GM12878 (cell line): ENCODE measurements around the gene RALBP1. TPM values are rescaled to one million over a fixed set of nuclear protein-coding genes. Genes with fewer than 3 reads are reported as not detected.

Experiments
- ATAC-seq: fragments of 200-7000 bp; cut with Tn5 transposase; 3 replicates; pipeline ENCODE4 v1.9.1; 2020; ENCODE audit warnings: mild to moderate bottlenecking, moderate library complexity
- BruUV-seq: library from RNA; stranded (reverse); fragments of 400-500 nt; replicated peaks from 2 replicates; lab custom pipeline; 2021; lab: Mats Ljungman, UMichigan
- CTCF ChIA-PET: fragments of 300-600 bp; sonication (Branson Sonifier 250); formaldehyde crosslinking; extraction: SDS; loops from one replicate; lab custom pipeline; 2021; ENCODE audit warnings: inconsistent platforms; lab: Yijun Ruan, JAX
- POLR2A ChIA-PET: fragments of 350-600 bp; formaldehyde crosslinking; extraction: SDS; loops from one replicate; lab custom pipeline; 2021; ENCODE audit warnings: inconsistent platforms; lab: Charles Lee
- RAD21 ChIA-PET: fragments of 300-600 bp; sonication (Branson Sonifier 250); formaldehyde crosslinking; loops from one replicate; lab custom pipeline; 2023; ENCODE audit warnings: antibody characterized with exemption; ENCODE audit not compliant: unreplicated experiment; lab: Charles Lee
- SMC1A ChIA-PET: fragments of 300-600 bp; sonication (Branson Sonifier 250); formaldehyde crosslinking; loops from one replicate; lab custom pipeline; 2023; ENCODE audit not compliant: unreplicated experiment, uncharacterized antibody; lab: Charles Lee
- DNase-seq: peaks from one replicate; pipeline ENCODE4 v3.0.0-alpha.2; 2011; ENCODE audit warnings: low read depth, low spot score
- FAIRE-seq: peaks from 3 replicates; lab custom pipeline; 2011; peaks lifted over from hg19 to GRCh38; lab: Jason Lieb, UNC
- H2AFZ ChIP-seq: 2 replicates; pipeline ENCODE4 v1.6.0; 2011; ENCODE audit warnings: low read depth, low read length, control low read depth; ENCODE audit not compliant: control insufficient read depth
- H3K27ac ChIP-seq: 2 replicates; pipeline ENCODE4 v1.5.1; 2011; ENCODE audit warnings: control low read depth; ENCODE audit not compliant: control insufficient read depth, insufficient read depth
- H3K27me3 ChIP-seq, 2 experiments: replicated peaks in 1 of 2; 2 replicates each; pipeline versions ENCODE4 v1.6.0 to v1.6.1; 2011; ENCODE audit warnings: low read length in 1 of 2; ENCODE audit not compliant: control insufficient read depth in 2 of 2, insufficient read depth in 2 of 2
- H3K36me3 ChIP-seq, 2 experiments: 2 replicates each; pipeline ENCODE4 v1.5.1; 2011; ENCODE audit warnings: low read length in 1 of 2; ENCODE audit not compliant: control insufficient read depth in 2 of 2, insufficient read depth in 2 of 2
- H3K4me1 ChIP-seq: 2 replicates; pipeline ENCODE4 v1.6.1; 2011; ENCODE audit warnings: mild to moderate bottlenecking, low read length, moderate library complexity, mixed read lengths; ENCODE audit not compliant: control insufficient read depth, insufficient read depth
- H3K4me2 ChIP-seq: 2 replicates; pipeline ENCODE4 v1.6.0; 2011; ENCODE audit warnings: control low read depth; ENCODE audit not compliant: control insufficient read depth, insufficient read depth
- H3K4me3 ChIP-seq: fragments of 200-600 bp; sonication (generic); 2 replicates; pipeline ENCODE4 v1.5.1; 2016
- H3K79me2 ChIP-seq: 2 replicates; pipeline ENCODE4 v1.6.0; 2011; ENCODE audit warnings: low read length; ENCODE audit not compliant: control insufficient read depth, insufficient read depth
- H3K9ac ChIP-seq: 2 replicates; pipeline ENCODE4 v1.8.0; 2011; ENCODE audit warnings: low read length, control low read depth, mixed read lengths; ENCODE audit not compliant: control insufficient read depth, insufficient read depth
- H3K9me3 ChIP-seq: replicated peaks from 3 replicates; pipeline ENCODE4 v1.5.1; 2011; ENCODE audit warnings: mild to moderate bottlenecking, low read length; ENCODE audit not compliant: control insufficient read depth, insufficient read depth
- H4K20me1 ChIP-seq: 2 replicates; pipeline ENCODE4 v1.6.0; 2011; ENCODE audit not compliant: control insufficient read depth, insufficient read depth
- BCL11A ChIP-seq: IDR thresholded peaks from 2 replicates; pipeline ENCODE4 v1.6.1; 2011; ENCODE audit warnings: low read depth, low read length
- BRCA1 ChIP-seq: IDR thresholded peaks from 2 replicates; pipeline ENCODE4 v1.6.1; 2011; ENCODE audit warnings: low read depth, low read length, improper control_type of control experiment
- GATAD2B ChIP-seq: fragments of 450-650 bp; conservative IDR thresholded peaks from 2 replicates; pipeline ENCODE4 v1.6.1; 2017; ENCODE audit warnings: low read depth, mild to moderate bottlenecking, moderate library complexity
- MEF2A ChIP-seq: IDR thresholded peaks from 2 replicates; pipeline ENCODE4 v1.6.1; 2011; ENCODE audit warnings: low read depth, mild to moderate bottlenecking, low read length, moderate library complexity; ENCODE audit not compliant: insufficient read depth
- MTA2 ChIP-seq: fragments of 450-650 bp; IDR thresholded peaks from 2 replicates; pipeline ENCODE4 v1.6.1; 2016; ENCODE audit warnings: low read depth, mild to moderate bottlenecking, moderate library complexity
- MTA3 ChIP-seq: IDR thresholded peaks from 2 replicates; pipeline ENCODE4 v1.6.1; 2012; ENCODE audit warnings: low read length, inconsistent platforms, borderline replicate concordance
- POLR2A ChIP-seq: IDR thresholded peaks from 2 replicates; pipeline ENCODE4 v1.6.1; 2011; ENCODE audit warnings: low read depth, mild to moderate bottlenecking, low read length
- SMAD5 ChIP-seq: IDR thresholded peaks from 2 replicates; pipeline ENCODE4 v1.6.1; 2016; ENCODE audit warnings: antibody characterized with exemption, low read depth
- TCF7 ChIP-seq: IDR thresholded peaks from 2 replicates; pipeline ENCODE4 v1.6.1; 2014; ENCODE audit warnings: antibody characterized with exemption, borderline replicate concordance
- WGBS: methylation state at CpG from one replicate; pipeline ENCODE4 v1.1.6; 2016; ENCODE audit warnings: low lambda C conversion rate; ENCODE audit not compliant: insufficient replicate concordance, insufficient coverage; ENCODE audit errors: missing lambda C conversion rate; 5-methylcytosine and 5-hydroxymethylcytosine counted together
- in situ Hi-C: fragments of 300-500 bp; cut with MboI; formaldehyde crosslinking; loops from 9 replicates; pipeline ENCODE4 v1.14.3; 2018; ENCODE audit warnings: mixed read lengths
- intact Hi-C: fragments of 100-400 bp; cut with micrococcal nuclease; formaldehyde crosslinking; loops from one replicate; pipeline ENCODE4 v1.14.2; 2022; ENCODE audit not compliant: unreplicated experiment
- polyA plus RNA-seq, 11 experiments: library from polyadenylated mRNA; depleted of rRNA in 4 of 11; unstranded in 6 of 11; stranded (reverse) in 5 of 11; fragments of >200 nt; fragmentation: Nextera tagmentation in 4 of 11; fragmentation: Illumina TruSeq in 1 of 11; extraction: Ambion mirVana in 4 of 11; extraction: Trizol in 1 of 11; gene quantifications; 1 replicate in 1 of 11; 2 replicates in 10 of 11; pipeline versions ENCODE4 v1.2.1 to v1.2.3, GENCODE V29; 2011 to 2016; ENCODE audit warnings: inconsistent platforms in 2 of 11, missing spikeins in 2 of 11, low read depth in 1 of 11
- total RNA-seq, 4 experiments: library from RNA; depleted of rRNA in 3 of 4; stranded (reverse); fragments of >200 nt in 3 of 4; fragmentation: Illumina TruSeq in 1 of 4; extraction: Trizol in 1 of 4; gene quantifications; 2 replicates each; pipeline versions ENCODE4 v1.2.1 to v1.2.3, GENCODE V29; 2013 to 2021
- TF ChIP-seq, protein P1 (sequence below): fragments of 450-650 bp; formaldehyde crosslinking; IDR thresholded peaks from 2 replicates; pipeline ENCODE4 v1.4.0; 2020; ENCODE audit warnings: mild to moderate bottlenecking, moderate library complexity
- TF ChIP-seq, protein P2 (sequence below): fragments of 450-650 bp; IDR thresholded peaks from 2 replicates; pipeline ENCODE4 v1.6.1; 2016; ENCODE audit warnings: mild to moderate bottlenecking
- TF ChIP-seq, protein P3 (sequence below): fragments of 450-650 bp; IDR thresholded peaks from 2 replicates; pipeline ENCODE4 v1.6.1; 2017; ENCODE audit warnings: antibody characterized with exemption, mild to moderate bottlenecking, moderate library complexity

The RALBP1 gene
- total and polyA plus RNA-seq, 10 of the 15 experiments (the other 5 are each of a cell fraction or from before 2014, with no cell fraction given): 11.2 to 46.9 (median 41.8) TPM

DNA sequence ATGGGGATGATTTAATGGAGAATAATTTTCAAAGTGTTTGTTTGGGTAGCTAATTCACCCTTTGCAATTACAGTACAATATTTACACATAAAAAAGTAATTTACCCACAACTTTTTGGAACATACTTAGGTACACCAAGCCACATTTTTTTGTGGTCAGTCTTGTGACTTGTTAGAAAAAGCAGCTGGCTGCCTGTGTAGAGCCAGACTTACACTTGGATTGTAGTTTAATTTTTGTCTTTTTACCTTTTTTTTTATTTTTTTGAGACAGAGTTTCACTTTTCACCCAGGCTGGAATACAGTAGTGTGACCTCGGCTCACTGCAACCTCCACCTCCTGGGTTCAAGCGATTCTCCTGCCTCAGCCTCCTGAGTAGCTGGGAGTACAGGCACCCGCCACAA is 45.4 kb downstream of the RALBP1 start (continued):
- TF ChIP-seq, protein P1, sequence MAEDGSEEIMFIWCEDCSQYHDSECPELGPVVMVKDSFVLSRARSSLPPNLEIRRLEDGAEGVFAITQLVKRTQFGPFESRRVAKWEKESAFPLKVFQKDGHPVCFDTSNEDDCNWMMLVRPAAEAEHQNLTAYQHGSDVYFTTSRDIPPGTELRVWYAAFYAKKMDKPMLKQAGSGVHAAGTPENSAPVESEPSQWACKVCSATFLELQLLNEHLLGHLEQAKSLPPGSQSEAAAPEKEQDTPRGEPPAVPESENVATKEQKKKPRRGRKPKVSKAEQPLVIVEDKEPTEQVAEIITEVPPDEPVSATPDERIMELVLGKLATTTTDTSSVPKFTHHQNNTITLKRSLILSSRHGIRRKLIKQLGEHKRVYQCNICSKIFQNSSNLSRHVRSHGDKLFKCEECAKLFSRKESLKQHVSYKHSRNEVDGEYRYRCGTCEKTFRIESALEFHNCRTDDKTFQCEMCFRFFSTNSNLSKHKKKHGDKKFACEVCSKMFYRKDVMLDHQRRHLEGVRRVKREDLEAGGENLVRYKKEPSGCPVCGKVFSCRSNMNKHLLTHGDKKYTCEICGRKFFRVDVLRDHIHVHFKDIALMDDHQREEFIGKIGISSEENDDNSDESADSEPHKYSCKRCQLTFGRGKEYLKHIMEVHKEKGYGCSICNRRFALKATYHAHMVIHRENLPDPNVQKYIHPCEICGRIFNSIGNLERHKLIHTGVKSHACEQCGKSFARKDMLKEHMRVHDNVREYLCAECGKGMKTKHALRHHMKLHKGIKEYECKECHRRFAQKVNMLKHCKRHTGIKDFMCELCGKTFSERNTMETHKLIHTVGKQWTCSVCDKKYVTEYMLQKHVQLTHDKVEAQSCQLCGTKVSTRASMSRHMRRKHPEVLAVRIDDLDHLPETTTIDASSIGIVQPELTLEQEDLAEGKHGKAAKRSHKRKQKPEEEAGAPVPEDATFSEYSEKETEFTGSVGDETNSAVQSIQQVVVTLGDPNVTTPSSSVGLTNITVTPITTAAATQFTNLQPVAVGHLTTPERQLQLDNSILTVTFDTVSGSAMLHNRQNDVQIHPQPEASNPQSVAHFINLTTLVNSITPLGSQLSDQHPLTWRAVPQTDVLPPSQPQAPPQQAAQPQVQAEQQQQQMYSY (CRISPR knock-in tag): no peak
- TF ChIP-seq MTA2: no peak

DNA sequence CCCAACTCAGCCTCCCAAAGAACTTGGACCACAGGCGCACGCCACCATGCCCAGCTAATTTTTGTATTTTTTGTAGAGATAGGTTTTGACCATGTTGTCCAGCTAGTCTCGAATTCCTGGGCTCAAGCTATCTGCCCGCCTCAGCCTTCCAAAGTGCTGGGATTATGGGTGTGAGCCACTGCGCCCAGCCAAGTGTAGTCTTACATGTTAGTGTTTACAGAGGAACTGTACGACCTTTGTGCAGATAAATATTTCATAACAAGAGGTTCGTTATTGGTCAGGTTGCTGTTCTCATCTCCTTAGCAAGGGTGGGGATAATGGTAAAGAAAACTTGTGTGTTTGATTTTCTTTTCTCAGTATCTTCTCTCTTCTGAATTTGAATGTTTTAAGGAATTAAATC is 46.5 kb downstream of the RALBP1 start:
- in situ Hi-C loops (no loop called here), intact Hi-C loops (no loop called here)
- Histone ChIP-seq H3K36me3 (peaks cover 4 to 16% of the 10 kb centered on the region in 2 experiments; a peak in 3 of 4 replicates), H4K20me1 (no peaks in the 10 kb centered on the region), H3K4me1 (no peaks in the 10 kb centered on the region), H3K79me2 (no peaks in the 10 kb centered on the region; the same call in 1 of the 2 replicates), H3K9me3 (no peaks in the 10 kb centered on the region), H3K9ac (no peak overlapping the region), H3K4me3 (no peak overlapping the region), H3K4me2 (no peak overlapping the region), H2AFZ (no peak overlapping the region), H3K27me3 (no peaks in the 10 kb centered on the region), H3K27ac (no peak overlapping the region)
- no peak for DNase-seq
- ChIA-PET SMC1A (no interaction called here), CTCF (interaction anchor here (1.0 kb wide), 1 partner anchor 334 kb away, joined by 3 read pairs; no protein-coding TSS in a partner anchor), POLR2A (no interaction called here), RAD21 (no interaction called here)
- no peak for ATAC-seq
- 98% methylated on average over 7 of the region's 7 CpGs for WGBS
- TF ChIP-seq BCL11A (no peak), GATAD2B (no peak), BRCA1 (no peak), POLR2A (no peak), SMAD5 (no peak), TCF7 (no peak), MTA3 (no peak), MEF2A (no peak)
- TF ChIP-seq, protein P2, sequence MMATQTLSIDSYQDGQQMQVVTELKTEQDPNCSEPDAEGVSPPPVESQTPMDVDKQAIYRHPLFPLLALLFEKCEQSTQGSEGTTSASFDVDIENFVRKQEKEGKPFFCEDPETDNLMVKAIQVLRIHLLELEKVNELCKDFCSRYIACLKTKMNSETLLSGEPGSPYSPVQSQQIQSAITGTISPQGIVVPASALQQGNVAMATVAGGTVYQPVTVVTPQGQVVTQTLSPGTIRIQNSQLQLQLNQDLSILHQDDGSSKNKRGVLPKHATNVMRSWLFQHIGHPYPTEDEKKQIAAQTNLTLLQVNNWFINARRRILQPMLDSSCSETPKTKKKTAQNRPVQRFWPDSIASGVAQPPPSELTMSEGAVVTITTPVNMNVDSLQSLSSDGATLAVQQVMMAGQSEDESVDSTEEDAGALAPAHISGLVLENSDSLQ: no peak
- TF ChIP-seq, protein P3, sequence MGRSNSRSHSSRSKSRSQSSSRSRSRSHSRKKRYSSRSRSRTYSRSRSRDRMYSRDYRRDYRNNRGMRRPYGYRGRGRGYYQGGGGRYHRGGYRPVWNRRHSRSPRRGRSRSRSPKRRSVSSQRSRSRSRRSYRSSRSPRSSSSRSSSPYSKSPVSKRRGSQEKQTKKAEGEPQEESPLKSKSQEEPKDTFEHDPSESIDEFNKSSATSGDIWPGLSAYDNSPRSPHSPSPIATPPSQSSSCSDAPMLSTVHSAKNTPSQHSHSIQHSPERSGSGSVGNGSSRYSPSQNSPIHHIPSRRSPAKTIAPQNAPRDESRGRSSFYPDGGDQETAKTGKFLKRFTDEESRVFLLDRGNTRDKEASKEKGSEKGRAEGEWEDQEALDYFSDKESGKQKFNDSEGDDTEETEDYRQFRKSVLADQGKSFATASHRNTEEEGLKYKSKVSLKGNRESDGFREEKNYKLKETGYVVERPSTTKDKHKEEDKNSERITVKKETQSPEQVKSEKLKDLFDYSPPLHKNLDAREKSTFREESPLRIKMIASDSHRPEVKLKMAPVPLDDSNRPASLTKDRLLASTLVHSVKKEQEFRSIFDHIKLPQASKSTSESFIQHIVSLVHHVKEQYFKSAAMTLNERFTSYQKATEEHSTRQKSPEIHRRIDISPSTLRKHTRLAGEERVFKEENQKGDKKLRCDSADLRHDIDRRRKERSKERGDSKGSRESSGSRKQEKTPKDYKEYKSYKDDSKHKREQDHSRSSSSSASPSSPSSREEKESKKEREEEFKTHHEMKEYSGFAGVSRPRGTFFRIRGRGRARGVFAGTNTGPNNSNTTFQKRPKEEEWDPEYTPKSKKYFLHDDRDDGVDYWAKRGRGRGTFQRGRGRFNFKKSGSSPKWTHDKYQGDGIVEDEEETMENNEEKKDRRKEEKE: no peak
- no TSS peak for BruUV-seq
- no peak for FAIRE-seq
